HG02973 (cell line): ENCODE measurements around the gene DLX5.
"Not testable (repeated sequence)": the region's sequence is repeated elsewhere in the genome, so short reads cannot be mapped to it uniquely, and the experiment has no call there.

ENCODE experiments used
- ATAC-seq: cut with Tn5 transposase; IDR thresholded peaks from one replicate; pipeline ENCODE4 v1.9.1; 2021; ENCODE audit warnings: moderate library complexity; ENCODE audit not compliant: unreplicated experiment

DLX5 gene

DNA sequence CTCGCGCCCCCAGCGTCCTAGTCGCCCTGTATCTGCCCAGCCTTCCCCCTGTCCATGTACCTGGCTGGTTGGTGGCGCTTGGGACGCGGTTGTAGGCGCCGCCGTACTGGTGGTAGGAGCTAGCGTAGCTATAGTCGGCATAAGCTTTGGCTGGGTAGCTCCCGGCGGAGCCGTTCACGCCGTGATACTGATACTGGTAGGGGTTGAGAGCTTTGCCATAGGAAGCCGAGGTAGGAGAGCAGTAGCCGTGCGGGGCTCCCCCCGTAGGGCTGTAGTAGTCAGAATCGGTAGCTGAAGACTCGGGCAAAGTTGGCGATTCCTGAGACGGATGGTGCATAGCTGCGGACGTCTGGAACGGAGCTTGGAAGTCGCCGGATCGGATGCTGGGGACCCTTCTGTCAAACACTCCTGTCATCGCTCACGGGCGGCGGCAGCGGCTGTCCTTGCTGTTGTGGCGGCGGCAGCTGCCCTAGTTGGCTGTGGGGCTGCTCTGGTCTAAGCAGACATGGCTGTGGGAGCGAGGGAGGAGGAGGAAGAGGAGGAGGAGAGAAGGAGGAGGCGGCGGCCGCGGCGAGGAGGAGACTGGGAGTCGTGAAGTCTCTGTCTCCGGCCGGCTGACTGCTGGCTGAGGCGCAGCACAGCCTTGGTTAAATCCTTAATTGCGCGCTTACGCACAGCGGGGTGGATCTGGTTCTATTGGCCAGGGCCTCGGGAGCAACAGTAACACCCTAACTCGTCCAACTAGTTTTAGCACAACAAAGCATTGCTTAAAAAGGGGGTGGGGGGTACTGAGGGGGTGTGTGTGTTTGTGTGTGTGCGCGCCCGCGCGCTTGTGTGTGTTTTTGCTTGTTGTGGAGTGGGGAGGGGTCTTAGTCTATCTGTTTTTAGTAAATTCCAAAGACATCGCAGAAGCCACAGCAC, at the start of gene DLX5:
DLX5 (minus strand) TSS at position 623 of the 921 bp plus-strand sequence; CDS start at position 415, 208 bp downstream.
- ATAC-seq: no peak

DNA sequence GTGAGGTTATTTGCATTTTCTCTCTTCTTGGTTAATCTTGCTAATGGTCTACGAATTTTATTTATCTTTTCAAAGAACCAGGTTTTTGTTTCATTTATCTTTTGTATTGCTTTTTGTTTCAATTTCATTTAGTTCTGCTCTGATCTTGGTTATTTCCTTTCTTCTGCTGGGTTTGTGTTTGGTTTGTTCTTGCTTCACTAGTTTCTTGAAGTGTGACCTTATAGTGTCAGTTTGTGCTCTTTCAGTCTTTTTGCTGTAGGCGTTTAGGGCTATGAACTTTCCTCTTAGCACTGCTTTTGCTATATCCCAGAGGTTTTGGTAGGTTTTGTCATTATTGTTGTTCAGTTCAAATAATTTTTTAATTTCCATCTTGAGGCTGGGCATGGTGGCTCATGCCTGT, 47.4 kb upstream of the DLX5 start:
- not testable (repeated sequence) for ATAC-seq

DNA sequence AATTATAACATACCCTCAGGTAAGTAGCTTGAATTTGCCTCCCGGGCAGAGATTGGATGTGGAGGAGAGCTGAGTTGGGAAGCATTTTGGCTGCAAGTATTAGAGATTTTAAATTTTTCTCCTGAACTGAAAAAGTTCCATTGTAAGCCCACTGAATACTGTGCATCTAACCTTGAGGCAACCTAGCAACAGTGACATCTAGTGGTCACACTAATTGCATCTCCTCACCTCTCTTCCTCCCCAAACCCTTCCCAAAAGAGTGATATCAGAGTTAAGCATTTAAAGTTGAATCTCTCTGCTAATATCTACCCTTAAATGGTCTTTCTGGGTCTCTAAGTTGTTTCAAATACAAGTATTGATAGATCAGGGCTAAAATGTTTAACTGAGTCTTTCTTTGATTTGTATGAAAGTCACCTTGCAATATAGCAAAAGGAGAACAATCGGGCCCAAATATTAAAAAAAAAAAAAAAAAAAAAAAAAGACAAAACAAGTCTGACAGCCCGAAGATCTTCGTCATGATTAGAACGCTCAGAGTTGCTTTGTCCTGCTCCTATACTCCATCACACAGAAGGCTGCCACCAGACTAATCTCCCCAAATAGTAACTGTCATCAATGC, 40.4 kb upstream of the DLX5 start:
- ATAC-seq: no peak

DNA sequence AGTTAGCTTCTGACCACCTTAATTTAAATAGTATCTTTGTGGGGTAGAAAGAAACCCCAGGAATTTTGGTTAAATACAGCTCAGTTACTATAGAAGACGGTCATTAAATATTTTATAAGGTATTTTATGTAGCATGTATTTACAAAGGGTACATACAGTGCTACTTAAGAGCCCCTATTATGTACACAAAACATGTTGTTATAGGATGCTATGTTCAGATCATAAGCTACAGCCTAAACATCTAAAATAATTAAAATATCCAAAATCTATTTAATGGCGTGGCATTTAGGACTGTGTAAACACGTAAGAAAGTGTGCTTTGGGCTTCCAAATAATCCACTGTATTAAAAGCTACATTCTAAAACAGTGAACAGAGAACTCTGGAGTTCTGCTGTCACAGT, 39.4 kb upstream of the DLX5 start:
- ATAC-seq: no peak

DNA sequence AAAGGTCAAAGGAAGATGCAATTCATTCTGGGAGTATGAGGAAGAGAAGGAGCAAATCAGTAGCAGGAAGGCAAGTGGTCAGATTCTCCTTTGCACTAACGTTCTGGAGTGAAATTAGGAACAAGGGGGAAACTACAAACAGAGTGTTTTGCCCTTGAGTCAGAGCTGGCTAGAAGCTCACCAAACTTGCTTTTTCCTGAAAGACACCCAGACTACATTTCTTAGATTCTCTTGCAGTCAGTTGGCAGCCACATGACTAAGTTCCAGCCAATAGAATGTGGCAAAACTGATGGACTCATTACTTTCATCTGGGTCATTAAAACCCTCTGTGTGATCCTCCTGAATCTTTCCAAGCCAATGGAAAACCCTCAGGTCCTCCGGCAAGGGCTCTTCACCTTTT, 18.6 kb upstream of the DLX5 start:
- ATAC-seq: no peak

DNA sequence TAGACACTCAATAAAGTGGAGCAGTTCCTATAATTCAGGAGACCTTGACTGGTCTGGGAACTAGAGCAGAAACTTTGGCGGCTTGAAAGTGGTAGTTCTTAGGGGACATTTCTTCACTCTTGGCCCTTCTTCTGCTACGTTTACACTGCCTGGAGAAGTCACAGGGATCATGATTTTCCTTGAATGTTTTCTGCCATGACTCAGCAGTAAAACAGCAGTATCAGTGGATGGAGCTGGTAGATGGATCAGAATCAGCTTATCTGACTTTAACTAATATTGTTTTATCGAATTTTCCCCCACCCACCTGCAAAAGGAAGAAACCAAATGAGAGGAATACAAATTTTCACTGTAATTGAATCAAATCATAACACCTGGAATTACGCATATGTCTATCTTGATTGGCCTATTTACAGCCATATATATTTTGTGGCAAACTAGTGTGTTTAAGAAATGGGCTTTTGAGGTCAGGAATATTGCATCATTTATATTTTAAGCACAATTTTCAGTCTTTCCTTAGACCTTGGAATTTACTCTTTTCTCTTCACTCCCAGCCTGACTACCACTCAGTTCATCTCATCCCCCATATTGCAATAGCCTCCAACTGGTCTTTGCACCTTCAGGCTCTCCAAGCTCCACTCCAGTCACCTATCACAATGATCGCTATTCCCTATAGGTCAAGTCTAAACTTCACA, 14.9 kb upstream of the DLX5 start:
- ATAC-seq: no peak

DNA sequence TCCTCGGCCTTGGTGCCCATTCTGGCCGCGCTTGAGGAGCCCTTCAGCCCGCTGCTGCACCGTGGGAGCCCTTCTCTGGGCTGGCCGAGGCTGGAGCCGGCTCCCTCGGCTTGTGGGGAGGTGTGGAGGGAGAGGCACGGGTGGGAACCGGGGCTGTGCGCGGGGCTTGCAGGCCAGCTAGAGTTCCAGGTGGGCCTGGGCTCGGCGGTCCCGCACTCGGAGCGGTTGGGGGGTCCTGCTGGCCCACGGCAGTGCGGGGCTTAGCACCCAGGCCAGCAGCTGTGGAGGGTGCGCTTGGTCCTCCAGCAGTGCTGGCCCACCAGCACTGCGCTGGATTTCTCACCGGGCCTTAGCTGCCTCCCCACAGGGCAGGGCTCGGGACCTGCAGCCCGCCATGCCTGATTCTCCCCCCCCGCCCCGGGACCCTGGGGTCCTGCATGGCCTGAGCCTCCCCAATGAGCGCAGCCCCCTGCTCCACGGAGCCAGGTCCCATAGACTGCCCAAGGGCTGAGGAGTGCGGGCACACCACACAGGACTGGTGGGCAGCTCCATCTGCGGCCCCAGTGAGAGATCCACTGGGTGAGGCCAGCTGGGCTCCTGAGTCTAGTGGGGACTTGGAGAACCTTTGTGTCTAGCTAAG, 9.7 kb upstream of the DLX5 start:
- not testable (repeated sequence) for ATAC-seq

DNA sequence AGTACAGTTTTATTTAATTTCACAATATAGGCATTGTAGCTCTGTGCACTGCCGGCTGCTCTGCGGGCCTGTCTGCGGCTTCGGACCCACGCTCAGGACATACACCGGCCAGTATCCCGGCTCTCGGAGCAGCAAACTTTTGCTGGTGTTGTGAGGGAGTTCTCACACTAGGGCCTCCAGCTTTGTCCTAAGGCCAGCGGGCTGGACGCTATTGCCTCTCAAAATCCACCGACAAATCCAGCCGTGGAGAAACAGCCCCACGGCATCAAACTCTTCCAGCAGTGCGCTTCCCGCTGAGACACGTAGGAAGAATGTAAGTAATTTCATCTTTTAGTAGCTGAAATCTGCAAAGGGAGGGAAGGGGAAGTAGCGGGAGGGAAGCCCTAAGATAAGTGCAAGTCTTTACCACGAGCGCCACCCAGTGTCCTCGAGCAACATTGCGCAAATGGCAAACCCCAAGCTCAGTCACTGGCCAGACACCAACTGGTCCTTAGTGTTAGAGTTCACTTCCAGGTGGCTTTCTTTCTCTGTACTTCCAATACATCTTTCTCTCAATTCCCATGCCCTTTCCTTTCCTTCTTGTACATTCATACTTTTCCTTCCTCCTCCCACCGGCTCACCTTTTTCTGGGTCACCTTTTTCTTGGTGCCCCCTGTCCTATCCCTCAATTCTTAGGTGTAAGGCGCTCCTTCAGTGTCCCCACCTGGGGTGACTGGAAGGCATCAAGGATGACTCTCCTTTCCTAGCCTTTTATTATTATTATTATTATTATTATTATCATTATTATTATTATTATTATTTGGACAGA, 3.0 kb upstream of the DLX5 start:
- peak; percentile 86 for ATAC-seq

DNA sequence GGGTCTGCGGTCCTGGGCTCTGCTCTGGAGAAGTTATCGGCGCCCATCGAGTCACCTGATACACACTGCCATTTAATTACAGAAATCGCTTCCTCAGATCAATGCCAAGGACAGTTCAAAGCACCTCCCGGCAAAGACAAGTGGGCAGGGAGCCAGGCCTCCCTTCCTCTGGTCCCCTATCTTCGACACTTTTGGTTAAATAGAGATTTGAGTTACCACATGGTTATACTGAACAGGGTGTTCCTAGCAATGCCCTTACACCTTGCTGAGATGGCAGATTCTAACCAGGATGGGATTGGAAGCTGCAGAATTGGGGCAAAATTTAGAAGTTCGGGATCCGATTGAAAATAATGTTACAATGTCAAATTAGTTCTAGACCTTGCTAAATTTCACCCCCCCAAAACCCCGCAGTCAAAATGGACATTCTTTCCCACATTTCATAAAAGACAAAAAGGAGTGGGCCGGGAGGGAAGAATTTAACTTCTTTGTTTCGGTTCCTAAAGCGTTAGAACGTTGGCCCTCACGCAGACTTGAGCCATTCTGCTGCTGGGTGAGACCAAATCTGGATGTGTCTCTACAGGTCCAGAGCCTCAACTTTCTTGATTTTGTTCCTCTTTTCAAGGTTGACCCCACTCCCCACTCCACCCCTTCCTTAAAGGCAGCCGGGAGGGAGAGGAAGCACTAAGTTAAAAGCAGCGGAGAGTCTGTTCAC, 2.2 kb upstream of the DLX5 start:
- peak; percentile 21 for ATAC-seq

DNA sequence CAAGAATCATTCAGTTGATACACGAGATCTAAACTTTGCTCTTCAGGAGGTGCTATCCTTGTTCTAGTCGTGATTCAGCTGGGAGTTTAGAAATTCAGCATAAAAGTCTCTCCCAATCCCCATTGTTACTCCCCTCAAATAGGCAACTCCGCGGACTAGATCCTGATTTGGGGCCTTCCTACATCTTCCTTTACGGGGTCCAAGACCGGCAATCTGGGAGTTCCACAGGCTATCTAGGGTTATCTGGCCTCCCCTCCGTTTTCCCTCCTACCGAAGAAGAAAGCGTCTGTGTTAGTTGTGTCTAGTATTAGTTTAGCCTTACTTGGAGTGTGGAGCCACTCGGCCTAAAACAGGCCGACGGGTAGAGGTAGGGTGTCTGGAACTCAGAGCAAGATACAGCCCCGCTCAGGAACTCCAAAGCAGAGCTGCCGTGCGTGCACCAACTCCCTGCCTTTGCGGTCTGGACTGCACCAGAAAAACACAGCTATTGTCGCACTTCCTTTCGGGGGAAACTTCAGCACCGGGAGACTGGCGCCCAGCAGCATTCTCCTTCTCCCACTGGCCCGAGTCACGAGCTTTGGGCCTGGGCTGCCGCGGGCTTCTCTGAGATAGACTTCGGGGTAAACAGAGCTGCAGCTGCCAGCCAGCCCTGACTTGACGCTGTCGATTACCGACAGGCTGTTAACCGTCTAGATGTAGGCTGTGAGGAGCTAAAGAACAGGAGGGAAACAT, 1.5 kb upstream of the DLX5 start:
- no peak for ATAC-seq

DNA sequence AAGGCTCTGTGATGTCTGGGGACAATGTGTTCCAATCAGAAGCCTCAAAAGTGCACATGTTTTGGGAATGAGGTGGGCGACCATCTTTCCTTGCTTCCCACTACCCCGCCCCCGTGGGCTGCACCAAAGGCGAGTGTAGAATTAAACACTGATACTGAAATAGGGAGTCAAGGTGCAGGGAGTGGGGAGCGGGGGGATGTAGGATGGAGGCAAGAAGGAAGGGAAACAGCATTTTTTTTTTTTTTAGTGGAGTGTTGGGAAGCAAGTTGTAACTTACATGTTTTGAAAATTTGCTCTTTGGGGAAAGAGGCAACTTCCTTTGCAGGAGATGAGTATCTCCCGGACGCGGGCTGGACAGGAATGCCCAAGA, 484 bp upstream of the DLX5 start:
- no peak for ATAC-seq

DNA sequence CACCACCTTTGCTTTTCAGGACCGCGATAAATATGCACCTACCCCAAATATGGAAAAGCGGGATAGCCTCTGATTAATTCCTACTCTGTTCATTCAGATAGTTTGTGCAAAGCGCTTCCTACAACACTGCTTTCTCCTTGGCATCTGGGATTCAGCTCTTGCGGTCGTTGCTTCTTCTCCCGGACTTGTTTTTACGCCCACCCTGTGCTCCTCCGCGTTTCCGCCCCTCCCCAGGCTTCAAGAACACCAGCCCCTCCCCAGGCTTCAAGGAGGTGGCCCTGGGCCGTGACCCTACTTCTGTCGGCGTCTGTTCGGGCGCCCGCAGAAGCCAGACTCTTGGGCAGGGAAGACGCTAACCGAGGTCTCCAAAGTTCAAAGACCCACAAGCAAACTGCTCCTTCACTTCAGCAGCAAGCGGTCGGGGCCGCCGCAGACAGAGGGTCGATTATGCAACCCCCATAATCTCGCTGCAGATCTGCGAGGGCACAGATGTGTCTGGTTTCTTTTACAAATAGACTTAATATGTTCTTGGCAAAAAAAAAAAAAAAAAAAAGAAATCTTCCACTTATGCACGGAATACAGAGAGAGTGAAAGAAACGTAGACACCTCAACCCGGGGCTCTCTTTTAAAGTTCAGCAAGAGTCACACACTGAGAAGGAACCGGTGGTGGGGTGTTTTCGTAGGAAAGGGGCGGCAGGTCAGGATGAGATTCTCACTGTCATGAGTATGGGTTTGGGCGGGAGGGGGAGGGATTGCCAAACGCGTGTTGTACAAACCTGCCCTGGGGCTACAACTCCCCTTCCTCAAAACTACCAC, 1.9 kb downstream of the DLX5 start:
- ATAC-seq: no peak

DNA sequence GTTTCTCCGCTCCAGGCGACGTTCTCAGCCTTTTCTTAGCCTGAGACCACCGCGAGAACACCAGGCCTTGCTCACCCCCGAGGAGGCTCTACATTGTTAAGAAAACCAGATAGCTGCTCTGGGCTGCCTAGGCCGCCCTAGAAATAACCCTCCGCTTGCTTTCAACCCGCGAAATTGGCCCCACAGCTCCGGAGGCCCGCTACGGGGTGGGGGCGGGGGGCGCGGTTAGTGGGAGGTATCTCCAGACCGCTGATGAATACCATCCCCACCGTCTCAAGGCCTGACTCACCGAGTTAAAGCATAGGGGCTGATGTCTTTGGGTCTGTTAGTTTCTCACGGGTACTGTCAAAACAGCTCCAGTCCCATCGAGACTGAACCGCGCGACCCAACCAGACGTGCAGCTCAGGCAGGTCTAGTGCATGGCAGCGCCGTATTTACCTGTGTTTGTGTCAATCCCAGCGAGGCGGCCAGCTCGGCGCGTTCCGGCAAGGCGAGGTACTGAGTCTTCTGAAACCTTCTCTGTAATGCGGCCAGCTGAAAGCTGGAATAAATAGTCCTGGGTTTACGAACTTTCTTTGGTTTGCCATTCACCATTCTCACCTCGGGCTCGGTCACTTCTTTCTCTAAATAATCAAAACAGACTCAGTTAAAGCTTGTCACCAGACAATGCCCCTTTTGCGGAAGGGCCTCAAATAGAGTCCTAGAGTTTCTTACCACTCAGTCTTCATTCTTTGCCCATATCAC, 2.7 kb downstream of the DLX5 start:
- no peak for ATAC-seq

DNA sequence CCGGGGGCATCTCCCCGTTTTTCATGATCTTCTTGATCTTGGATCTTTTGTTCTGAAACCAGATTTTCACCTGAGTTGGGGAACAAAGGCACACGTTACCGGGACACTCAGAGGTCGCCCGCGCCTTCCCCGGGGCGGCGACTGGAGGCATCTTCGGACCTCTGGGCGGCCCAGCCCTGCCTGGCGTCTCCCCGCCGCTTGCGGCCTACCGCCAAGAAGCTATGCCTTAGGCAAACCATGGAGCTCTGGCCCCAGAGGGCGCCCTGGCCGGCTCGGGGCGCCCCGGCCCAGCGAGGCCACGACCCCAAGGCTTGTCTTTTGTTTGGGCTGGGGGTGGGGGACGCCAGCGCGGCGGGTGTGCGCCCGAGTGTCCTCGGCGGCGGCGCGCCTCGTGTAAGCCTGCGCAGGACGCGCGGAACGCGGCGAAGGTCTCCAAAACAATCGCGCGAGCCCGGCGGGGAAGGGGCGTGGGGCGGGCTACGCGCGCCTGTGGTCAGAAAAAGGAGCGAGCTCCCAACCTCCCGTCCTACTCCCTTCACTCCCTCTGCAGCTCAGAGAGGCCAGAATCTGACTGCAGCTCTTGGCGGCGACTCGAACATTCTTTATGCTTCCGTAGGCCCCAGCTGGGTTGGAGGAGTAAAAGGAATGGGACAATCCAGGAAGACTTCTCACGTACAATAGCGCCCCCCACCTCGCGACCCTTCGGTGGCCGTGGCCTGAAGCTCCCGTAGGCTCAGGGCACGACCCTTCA, 3.5 kb downstream of the DLX5 start:
- no peak for ATAC-seq

DNA sequence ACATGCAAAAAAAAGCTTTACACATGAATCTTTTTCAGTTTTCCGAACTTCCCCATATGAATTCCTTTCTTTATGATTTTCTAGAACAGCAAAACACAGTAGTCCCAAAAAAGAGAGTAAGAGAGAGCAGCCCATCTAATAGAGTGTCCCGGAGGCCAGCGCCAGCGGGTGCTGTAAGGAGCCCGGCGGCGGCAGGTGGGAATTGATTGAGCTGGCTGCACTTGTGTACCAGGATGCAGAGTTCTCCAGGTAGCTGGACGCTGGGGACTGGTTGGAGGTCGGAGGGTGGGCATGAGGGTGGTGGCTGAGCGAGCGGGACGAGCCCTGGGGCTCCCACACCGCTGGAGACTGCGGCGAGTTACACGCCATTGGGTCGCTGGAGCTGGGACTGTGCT, 4.0 kb downstream of the DLX5 start:
- no peak for ATAC-seq

DNA sequence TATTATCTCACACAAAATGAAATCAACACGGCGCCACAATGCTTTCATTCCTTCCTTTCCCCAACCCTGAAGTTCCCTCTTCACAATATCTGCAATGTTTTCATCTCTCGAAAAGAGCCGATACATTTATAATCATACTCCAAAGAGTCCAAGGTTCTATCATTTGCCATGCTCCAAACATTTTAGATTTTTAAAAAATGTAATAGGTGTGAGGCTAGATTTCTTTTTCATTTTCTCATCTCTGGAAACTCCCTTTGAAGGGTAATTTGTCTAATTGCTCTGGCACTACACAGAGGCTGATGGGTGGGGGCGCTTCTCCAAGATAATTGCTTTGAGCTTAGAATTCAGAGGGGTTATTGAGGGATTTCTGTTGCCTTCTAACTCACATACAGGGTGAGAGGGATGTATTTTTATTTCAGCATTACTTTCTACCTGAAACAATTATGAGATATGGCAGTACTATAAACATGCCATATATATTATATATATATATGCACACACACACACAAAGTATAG, 4.9 kb downstream of the DLX5 start:
- no peak for ATAC-seq
